GM23248 (cell line): Measurements from ENCODE around the gene GLUD1.

Experiments used
- EZH2 ChIP-seq: fragments of 200-600 bp; sonication (generic); IDR thresholded peaks from 2 replicates; pipeline ENCODE4 v1.6.1; 2018; ENCODE audit warnings: antibody characterized with exemption, mild to moderate bottlenecking; ENCODE audit not compliant: insufficient read depth, poor library complexity, severe bottlenecking
- EZH2phosphoT487 ChIP-seq: fragments of 200-600 bp; sonication (generic); IDR thresholded peaks from 2 replicates; pipeline ENCODE4 v1.6.1; 2018; ENCODE audit warnings: antibody characterized with exemption, moderate library complexity, mild to moderate bottlenecking, low read depth; ENCODE audit not compliant: insufficient read depth

GRCh38 chr10:87045434-87045938 is 49.2 kb downstream of the GLUD1 start:
- TF ChIP-seq EZH2 (no peak), EZH2phosphoT487 (no peak)
